ENCODE results near the gene FGD5.

FGD5 gene

GRCh38 chr3:14947100-14947885, 128.5 kb downstream of the FGD5 start, which contains the start of gene NR2C2:
NR2C2 (plus strand) TSS chr3:14947583; CDS start chr3:15003915, 56,332 bp downstream.
- H2AFZ ChIP-seq (ENCODE audit: low read length), result no peak within 1 kb of the TSS
- H3K9ac ChIP-seq (ENCODE audit: low read length), result peak within 1 kb of the TSS; percentile 96
- H3K9me2 ChIP-seq (ENCODE audit: low read depth, low read length), result no peaks in the 10 kb centered on the region
- H3F3A ChIP-seq (ENCODE audit: insufficient read depth, low read length), result no peaks in the 10 kb centered on the region
- H4K20me1 ChIP-seq (ENCODE audit: insufficient read depth, low read length), result no peaks in the 10 kb centered on the region
- peak within 1 kb of the TSS; percentile 85 for H3K4me2 ChIP-seq (ENCODE audit: low read length)
- peaks cover 47% of the 10 kb centered on the region for H3K36me3 ChIP-seq (ENCODE audit: insufficient read depth, low read length)
- peaks cover 34% of the 10 kb centered on the region for H3K4me1 ChIP-seq (ENCODE audit: insufficient read depth, low read length, severe bottlenecking)
- H3K27ac ChIP-seq (ENCODE audit: low read depth, low read length, poor library complexity, severe bottlenecking), result peak within 1 kb of the TSS; percentile 95
- peaks cover 46% of the 10 kb centered on the region for H3K79me2 ChIP-seq (ENCODE audit: insufficient read depth, low read length)
- H3K27me3 ChIP-seq (ENCODE audit: insufficient read depth, low read length), result no peaks in the 10 kb centered on the region
- H3K9me3 ChIP-seq (ENCODE audit: low read length), result no peaks in the 10 kb centered on the region
- H3K4me3 ChIP-seq (ENCODE audit: low read depth, low read length, poor library complexity, severe bottlenecking), result peak within 1 kb of the TSS; percentile 84
- TF ChIP-seq CTCF (IDR thresholded peaks at IDR 0.05; ENCODE audit: low read length), result no peak
- TF ChIP-seq EZH2 (IDR thresholded peaks at IDR 0.05; ENCODE audit: borderline replicate concordance, low read length), result no peak

- H3K27me3 ChIP-seq (ENCODE audit: insufficient read depth, low read length), result no peaks in the 10 kb centered on the region
- H3K9me2 ChIP-seq (ENCODE audit: low read depth, low read length), result no peaks in the 10 kb centered on the region
- H3K4me3 ChIP-seq (ENCODE audit: low read depth, low read length, poor library complexity, severe bottlenecking), result peak overlapping the region; percentile 84
- peaks cover 42% of the 10 kb centered on the region for H3K36me3 ChIP-seq (ENCODE audit: insufficient read depth, low read length)
- peak overlapping the region; percentile 97 for H3K4me2 ChIP-seq (ENCODE audit: low read length)
- TF ChIP-seq EZH2 (IDR thresholded peaks at IDR 0.05; ENCODE audit: borderline replicate concordance, low read length) (no peak), CTCF (IDR thresholded peaks at IDR 0.05; ENCODE audit: low read length) (no peak)
- peak overlapping the region; percentile 96 for H3K9ac ChIP-seq (ENCODE audit: low read length)
- peak overlapping the region; percentile 95 for H3K27ac ChIP-seq (ENCODE audit: low read depth, low read length, poor library complexity, severe bottlenecking)
- H3F3A ChIP-seq (ENCODE audit: insufficient read depth, low read length), result no peaks in the 10 kb centered on the region
- H3K4me1 ChIP-seq (ENCODE audit: insufficient read depth, low read length, severe bottlenecking), result peaks cover 34% of the 10 kb centered on the region
- H4K20me1 ChIP-seq (ENCODE audit: insufficient read depth, low read length), result no peaks in the 10 kb centered on the region
- H3K79me2 ChIP-seq (ENCODE audit: insufficient read depth, low read length), result peaks cover 50% of the 10 kb centered on the region
- no peaks in the 10 kb centered on the region for H3K9me3 ChIP-seq (ENCODE audit: low read length)
- no peak overlapping the region for H2AFZ ChIP-seq (ENCODE audit: low read length)
These were observed 129.3 kb downstream of the FGD5 start for GRCh38 chr3:14947886-14948608.

GRCh38 chr3:14948609-14949038, 129.9 kb downstream of the FGD5 start:
- Histone ChIP-seq H3K4me2 (ENCODE audit: low read length) (peak overlapping the region; percentile 97), H3K79me2 (ENCODE audit: insufficient read depth, low read length) (peaks cover 52% of the 10 kb centered on the region), H3F3A (ENCODE audit: insufficient read depth, low read length) (no peaks in the 10 kb centered on the region), H3K4me1 (ENCODE audit: insufficient read depth, low read length, severe bottlenecking) (peaks cover 34% of the 10 kb centered on the region), H4K20me1 (ENCODE audit: insufficient read depth, low read length) (no peaks in the 10 kb centered on the region), H2AFZ (ENCODE audit: low read length) (no peak overlapping the region), H3K4me3 (ENCODE audit: low read depth, low read length, poor library complexity, severe bottlenecking) (peak overlapping the region; percentile 84), H3K27me3 (ENCODE audit: insufficient read depth, low read length) (no peaks in the 10 kb centered on the region), H3K9me2 (ENCODE audit: low read depth, low read length) (no peaks in the 10 kb centered on the region), H3K9ac (ENCODE audit: low read length) (peak overlapping the region; percentile 85), H3K9me3 (ENCODE audit: low read length) (no peaks in the 10 kb centered on the region), H3K27ac (ENCODE audit: low read depth, low read length, poor library complexity, severe bottlenecking) (peak overlapping the region; percentile 60), H3K36me3 (ENCODE audit: insufficient read depth, low read length) (peaks cover 36% of the 10 kb centered on the region)
- TF ChIP-seq CTCF (IDR thresholded peaks at IDR 0.05; ENCODE audit: low read length) (no peak), EZH2 (IDR thresholded peaks at IDR 0.05; ENCODE audit: borderline replicate concordance, low read length) (no peak)
